ENCODE results near the gene MIEN1. TPM values are rescaled to one million over a fixed set of nuclear protein-coding genes. Genes with fewer than 3 reads are reported as not detected.
"Not testable (repeated sequence)": the region's sequence is repeated elsewhere in the genome, so short reads cannot be mapped to it uniquely, and the experiment has no call there.

MIEN1 gene
- total RNA-seq, 4 donors from 2014 or later, result 47.0 to 57.3 (median 52.7) TPM

DNA sequence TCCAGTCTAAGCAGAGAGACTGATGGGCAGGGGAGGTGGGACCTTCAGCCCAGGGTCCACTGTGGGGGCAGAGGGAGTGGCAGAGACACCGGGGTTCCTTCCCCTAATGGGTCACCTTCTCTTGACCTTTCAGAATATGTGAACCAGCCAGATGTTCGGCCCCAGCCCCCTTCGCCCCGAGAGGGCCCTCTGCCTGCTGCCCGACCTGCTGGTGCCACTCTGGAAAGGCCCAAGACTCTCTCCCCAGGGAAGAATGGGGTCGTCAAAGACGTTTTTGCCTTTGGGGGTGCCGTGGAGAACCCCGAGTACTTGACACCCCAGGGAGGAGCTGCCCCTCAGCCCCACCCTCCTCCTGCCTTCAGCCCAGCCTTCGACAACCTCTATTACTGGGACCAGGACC lies 2.8 kb downstream of the MIEN1 start:
- H3K4me1 ChIP-seq, result peaks cover 11 to 22% (median 16%) of the 10 kb centered on the region in 4 donors
- WGBS, result 79% methylated on average over 8 of the region's 10 CpGs
- no peaks in the 10 kb centered on the region for H3K27me3 ChIP-seq
- no peaks in the 10 kb centered on the region for H3K9me3 ChIP-seq
- H3K27ac ChIP-seq (replicated peaks in 1 of 4), result no peak overlapping the region
- no peak for DNase-seq (ENCODE audit: extremely low spot score)
- TF ChIP-seq POLR2AphosphoS5 (IDR thresholded peaks at IDR 0.05) (no peak), POLR2A (IDR thresholded peaks at IDR 0.05; ENCODE audit: low read depth) (no peak), EP300 (IDR thresholded peaks at IDR 0.05) (no peak)
- TF ChIP-seq, protein P1, sequence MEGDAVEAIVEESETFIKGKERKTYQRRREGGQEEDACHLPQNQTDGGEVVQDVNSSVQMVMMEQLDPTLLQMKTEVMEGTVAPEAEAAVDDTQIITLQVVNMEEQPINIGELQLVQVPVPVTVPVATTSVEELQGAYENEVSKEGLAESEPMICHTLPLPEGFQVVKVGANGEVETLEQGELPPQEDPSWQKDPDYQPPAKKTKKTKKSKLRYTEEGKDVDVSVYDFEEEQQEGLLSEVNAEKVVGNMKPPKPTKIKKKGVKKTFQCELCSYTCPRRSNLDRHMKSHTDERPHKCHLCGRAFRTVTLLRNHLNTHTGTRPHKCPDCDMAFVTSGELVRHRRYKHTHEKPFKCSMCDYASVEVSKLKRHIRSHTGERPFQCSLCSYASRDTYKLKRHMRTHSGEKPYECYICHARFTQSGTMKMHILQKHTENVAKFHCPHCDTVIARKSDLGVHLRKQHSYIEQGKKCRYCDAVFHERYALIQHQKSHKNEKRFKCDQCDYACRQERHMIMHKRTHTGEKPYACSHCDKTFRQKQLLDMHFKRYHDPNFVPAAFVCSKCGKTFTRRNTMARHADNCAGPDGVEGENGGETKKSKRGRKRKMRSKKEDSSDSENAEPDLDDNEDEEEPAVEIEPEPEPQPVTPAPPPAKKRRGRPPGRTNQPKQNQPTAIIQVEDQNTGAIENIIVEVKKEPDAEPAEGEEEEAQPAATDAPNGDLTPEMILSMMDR (IDR thresholded peaks at IDR 0.05), result no peak
- H3K4me3 ChIP-seq, result no peak overlapping the region
- intact Hi-C loops (cut with DNase I), result loop anchor here (5.0 kb wide), 3 partner anchors 40 to 105 kb away; partner anchors contain the start of genes PGAP3 and STARD3
- H3K36me3 ChIP-seq, result peaks cover 10 to 67% (median 60%) of the 10 kb centered on the region in 4 donors

DNA sequence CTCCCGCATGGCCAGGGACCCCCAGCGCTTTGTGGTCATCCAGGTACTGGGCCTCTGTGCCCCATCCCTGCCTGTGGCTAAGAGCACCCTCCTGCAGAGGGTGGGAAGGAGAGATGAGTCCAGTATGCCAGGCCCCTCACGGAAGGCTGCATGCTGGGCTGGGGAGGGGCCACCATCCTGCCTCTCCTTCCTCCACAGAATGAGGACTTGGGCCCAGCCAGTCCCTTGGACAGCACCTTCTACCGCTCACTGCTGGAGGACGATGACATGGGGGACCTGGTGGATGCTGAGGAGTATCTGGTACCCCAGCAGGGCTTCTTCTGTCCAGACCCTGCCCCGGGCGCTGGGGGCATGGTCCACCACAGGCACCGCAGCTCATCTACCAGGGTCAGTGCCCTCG lies 3.7 kb downstream of the MIEN1 start:
- TF ChIP-seq EP300 (IDR thresholded peaks at IDR 0.05) (no peak), POLR2AphosphoS5 (IDR thresholded peaks at IDR 0.05) (peak in 1 of 2 donors; percentile 9)
- TF ChIP-seq, protein P1 (IDR thresholded peaks at IDR 0.05), result no peak
- Histone ChIP-seq H3K4me1 (peaks cover 11 to 22% (median 16%) of the 10 kb centered on the region in 4 donors), H3K36me3 (peaks cover 10 to 71% (median 65%) of the 10 kb centered on the region in 4 donors), H3K9me3 (no peaks in the 10 kb centered on the region), H3K27ac (replicated peaks in 1 of 4) (no peak overlapping the region), H3K4me3 (no peak overlapping the region), H3K27me3 (no peaks in the 10 kb centered on the region)
- WGBS, result 85% methylated on average over 9 of the region's 9 CpGs
- intact Hi-C loops (cut with DNase I), result loop anchor here (5.0 kb wide), 3 partner anchors 39 to 104 kb away; partner anchors contain the start of genes PGAP3 and STARD3
- DNase-seq (ENCODE audit: extremely low spot score), result no peak

- intact Hi-C loops (cut with DNase I), result loop anchor here (5.0 kb wide), 3 partner anchors 39 to 104 kb away; partner anchors contain the start of genes PGAP3 and STARD3
- peaks cover 10 to 71% (median 67%) of the 10 kb centered on the region in 4 donors for H3K36me3 ChIP-seq
- not testable (repeated sequence) for H3K9me3 ChIP-seq; H3K27ac ChIP-seq (replicated peaks in 1 of 4); DNase-seq (ENCODE audit: extremely low spot score); H3K4me3 ChIP-seq; H3K27me3 ChIP-seq
- peaks cover 11 to 22% (median 15%) of the 10 kb centered on the region in 4 donors for H3K4me1 ChIP-seq
- whole genome bisulfite sequencing, result 96% methylated on average over 1 of the region's 1 CpG
Measured at GRCh38 chr17:39725923-39726322, 4.4 kb downstream of the MIEN1 start.

DNA sequence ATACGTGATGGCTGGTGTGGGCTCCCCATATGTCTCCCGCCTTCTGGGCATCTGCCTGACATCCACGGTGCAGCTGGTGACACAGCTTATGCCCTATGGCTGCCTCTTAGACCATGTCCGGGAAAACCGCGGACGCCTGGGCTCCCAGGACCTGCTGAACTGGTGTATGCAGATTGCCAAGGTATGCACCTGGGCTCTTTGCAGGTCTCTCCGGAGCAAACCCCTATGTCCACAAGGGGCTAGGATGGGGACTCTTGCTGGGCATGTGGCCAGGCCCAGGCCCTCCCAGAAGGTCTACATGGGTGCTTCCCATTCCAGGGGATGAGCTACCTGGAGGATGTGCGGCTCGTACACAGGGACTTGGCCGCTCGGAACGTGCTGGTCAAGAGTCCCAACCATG lies 5.6 kb downstream of the MIEN1 start:
- Histone ChIP-seq H3K27me3 (no peaks in the 10 kb centered on the region), H3K9me3 (no peaks in the 10 kb centered on the region), H3K4me1 (peaks cover 5 to 18% (median 8%) of the 10 kb centered on the region in 4 donors), H3K4me3 (no peak overlapping the region), H3K36me3 (peaks cover 10 to 82% (median 76%) of the 10 kb centered on the region in 4 donors), H3K27ac (replicated peaks in 1 of 4) (no peak overlapping the region)
- 94% methylated on average over 12 of the region's 13 CpGs for WGBS
- TF ChIP-seq, protein P1 (IDR thresholded peaks at IDR 0.05), result no peak
- no peak for TF ChIP-seq POLR2AphosphoS5 (IDR thresholded peaks at IDR 0.05)
- TF ChIP-seq EP300 (IDR thresholded peaks at IDR 0.05), result no peak
- no peak for TF ChIP-seq POLR2A (IDR thresholded peaks at IDR 0.05; ENCODE audit: low read depth)
- intact Hi-C loops (cut with DNase I), result loop anchor here (5.0 kb wide), 3 partner anchors 37 to 102 kb away; partner anchors contain the start of genes PGAP3 and STARD3
- DNase-seq (ENCODE audit: extremely low spot score), result no peak

DNA sequence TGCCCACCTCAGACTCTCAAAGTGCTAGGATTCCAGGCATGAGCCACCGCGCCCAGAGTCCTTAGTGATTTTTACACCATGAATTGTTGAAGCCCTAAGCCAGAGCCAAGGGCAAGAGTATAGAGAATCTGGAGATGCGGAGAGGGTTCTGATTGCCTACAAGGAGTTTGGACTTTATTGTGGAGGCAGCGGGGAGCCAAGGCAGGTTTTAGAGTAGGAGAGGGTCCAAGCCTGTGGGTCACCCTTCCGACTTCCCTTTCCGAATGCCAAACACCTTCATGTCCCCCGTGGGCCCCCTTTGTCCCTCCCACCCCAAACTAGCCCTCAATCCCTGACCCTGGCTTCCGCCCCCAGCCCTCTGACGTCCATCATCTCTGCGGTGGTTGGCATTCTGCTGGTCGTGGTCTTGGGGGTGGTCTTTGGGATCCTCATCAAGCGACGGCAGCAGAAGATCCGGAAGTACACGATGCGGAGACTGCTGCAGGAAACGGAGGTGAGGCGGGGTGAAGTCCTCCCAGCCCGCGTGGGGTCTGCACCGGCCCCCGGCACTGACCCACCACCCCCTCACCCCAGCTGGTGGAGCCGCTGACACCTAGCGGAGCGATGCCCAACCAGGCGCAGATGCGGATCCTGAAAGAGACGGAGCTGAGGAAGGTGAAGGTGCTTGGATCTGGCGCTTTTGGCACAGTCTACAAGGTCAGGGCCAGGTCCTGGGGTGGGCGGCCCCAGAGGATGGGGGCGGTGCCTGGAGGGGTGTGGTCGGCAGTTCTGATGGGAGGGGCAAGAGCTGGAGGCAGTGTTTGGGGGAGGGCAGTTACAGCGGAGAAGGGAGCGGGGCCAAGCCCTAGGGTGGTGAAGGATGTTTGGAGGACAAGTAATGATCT lies 7.1 kb downstream of the MIEN1 start:
- DNase-seq (ENCODE audit: extremely low spot score), result no peak
- intact Hi-C loops (cut with DNase I), result no loop called here
- Histone ChIP-seq H3K4me1 (peaks cover 0 to 5% (median 0%) of the 10 kb centered on the region in 4 donors), H3K36me3 (peaks cover 9 to 91% (median 79%) of the 10 kb centered on the region in 4 donors), H3K27me3 (no peaks in the 10 kb centered on the region), H3K27ac (replicated peaks in 1 of 4) (no peak overlapping the region), H3K9me3 (no peaks in the 10 kb centered on the region), H3K4me3 (no peak overlapping the region)
- WGBS, result 85% methylated on average over 34 of the region's 34 CpGs
- TF ChIP-seq POLR2AphosphoS5 (IDR thresholded peaks at IDR 0.05) (no peak), POLR2A (IDR thresholded peaks at IDR 0.05; ENCODE audit: low read depth) (no peak)

Data from esophagus muscularis mucosa (tissue), 4 donors.